Endothelial cell of umbilical vein (primary cell): ENCODE results near the gene DYRK1A.

ENCODE experiments used
- CTCF ChIP-seq, 2 donors: IDR thresholded peaks; 1 replicate in 1 of 2; 2 replicates in 1 of 2; pipeline ENCODE4 v1.5.1; 2011; ENCODE audit warnings: low read length in 2 of 2, mild to moderate bottlenecking in 2 of 2, moderate library complexity in 2 of 2, control low read depth in 1 of 2, inconsistent platforms in 1 of 2, low read depth in 1 of 2; ENCODE audit not compliant: insufficient read depth in 1 of 2; ENCODE audit errors: extremely low read depth in 1 of 2
- EZH2 ChIP-seq: IDR thresholded peaks from 2 replicates; pipeline ENCODE4 v1.6.1; 2012; ENCODE audit warnings: borderline replicate concordance, low read depth, mild to moderate bottlenecking, moderate library complexity, low read length, inconsistent platforms; ENCODE audit not compliant: severe bottlenecking
- MAX ChIP-seq: IDR thresholded peaks from 2 replicates; pipeline ENCODE4 v1.6.1; 2011; ENCODE audit not compliant: insufficient read depth, insufficient read length
- POLR2A ChIP-seq: IDR thresholded peaks from 2 replicates; pipeline ENCODE4 v1.6.1; 2012; ENCODE audit warnings: low read depth, mild to moderate bottlenecking, control low read depth, low read length
- POLR2AphosphoS5 ChIP-seq: IDR thresholded peaks from 2 replicates; pipeline ENCODE4 v1.6.1; 2012; ENCODE audit warnings: low read depth, mild to moderate bottlenecking, control low read depth, low read length, moderate library complexity; ENCODE audit not compliant: insufficient read depth

- TF ChIP-seq CTCF (IDR thresholded peaks at IDR 0.05; ENCODE audit: extremely low read depth in 1 of 2, insufficient read depth in 1 of 2, low read depth in 1 of 2, low read length in 2 of 2): no peak
- TF ChIP-seq MAX: no peak
- no peak for TF ChIP-seq POLR2AphosphoS5
- TF ChIP-seq POLR2A: no peak
- no peak for TF ChIP-seq EZH2
These were observed 29.4 kb upstream of the DYRK1A start for GRCh38 chr21:37337179-37337578.
